HEK293 (cell line): ENCODE data around the gene SF1.

Experiments used
- GLIS1 ChIP-seq: fragments of 450-650 bp; formaldehyde crosslinking; IDR thresholded peaks from 2 replicates; pipeline ENCODE4 v1.5.1; 2016; ENCODE audit warnings: missing biosample characterization, missing genetic modification characterization
- GLIS2 ChIP-seq: fragments of 450-650 bp; formaldehyde crosslinking; IDR thresholded peaks from 2 replicates; pipeline ENCODE4 v1.5.1; 2016; ENCODE audit warnings: missing biosample characterization, missing genetic modification characterization
- IKZF3 ChIP-seq: fragments of 450-650 bp; IDR thresholded peaks from 2 replicates; pipeline ENCODE4 v1.5.0; 2018; ENCODE audit warnings: missing biosample characterization, mild to moderate bottlenecking, missing genetic modification characterization, moderate library complexity
- KLF8 ChIP-seq: fragments of 450-650 bp; formaldehyde crosslinking; IDR thresholded peaks from 2 replicates; pipeline ENCODE4 v1.5.1; 2016; ENCODE audit warnings: missing biosample characterization, missing genetic modification characterization
- KLF9 ChIP-seq: fragments of 450-650 bp; formaldehyde crosslinking; IDR thresholded peaks from 2 replicates; pipeline ENCODE4 v1.5.1; 2016; ENCODE audit warnings: missing biosample characterization, missing genetic modification characterization, low read depth
- PRDM1 ChIP-seq: fragments of 450-650 bp; formaldehyde crosslinking; IDR thresholded peaks from 2 replicates; pipeline ENCODE4; 2016; ENCODE audit warnings: missing biosample characterization, missing genetic modification characterization
- RBAK ChIP-seq: fragments of 450-650 bp; formaldehyde crosslinking; IDR thresholded peaks from 2 replicates; pipeline ENCODE4 v1.5.1; 2016; ENCODE audit warnings: missing biosample characterization, missing genetic modification characterization
- TCF7L2 ChIP-seq: IDR thresholded peaks from 2 replicates; pipeline ENCODE4 v1.6.1; 2011; ENCODE audit warnings: low read depth, mild to moderate bottlenecking, inconsistent platforms, low read length, moderate library complexity, borderline replicate concordance
- YY2 ChIP-seq: fragments of 450-650 bp; formaldehyde crosslinking; IDR thresholded peaks from 2 replicates; pipeline ENCODE4 v1.5.1; 2016; ENCODE audit warnings: missing biosample characterization, missing genetic modification characterization
- ZBTB17 ChIP-seq: fragments of 450-650 bp; formaldehyde crosslinking; IDR thresholded peaks from 2 replicates; pipeline ENCODE4 v1.5.1; 2016; ENCODE audit warnings: missing biosample characterization, missing genetic modification characterization
- ZBTB21 ChIP-seq: fragments of 450-650 bp; formaldehyde crosslinking; IDR thresholded peaks from 2 replicates; pipeline ENCODE4 v1.5.1; 2017; ENCODE audit warnings: missing biosample characterization, missing genetic modification characterization
- ZNF10 ChIP-seq: fragments of 450-650 bp; formaldehyde crosslinking; IDR thresholded peaks from 2 replicates; pipeline ENCODE4 v1.5.1; 2017; ENCODE audit warnings: missing biosample characterization, missing genetic modification characterization
- ZNF133 ChIP-seq: fragments of 450-650 bp; formaldehyde crosslinking; IDR thresholded peaks from 2 replicates; pipeline ENCODE4 v1.5.1; 2016; ENCODE audit warnings: missing biosample characterization, missing genetic modification characterization
- ZNF155 ChIP-seq: fragments of 450-650 bp; formaldehyde crosslinking; IDR thresholded peaks from 2 replicates; pipeline ENCODE4 v1.5.1; 2016; ENCODE audit warnings: missing biosample characterization, missing genetic modification characterization
- ZNF175 ChIP-seq: fragments of 450-650 bp; formaldehyde crosslinking; IDR thresholded peaks from 2 replicates; pipeline ENCODE4 v1.5.1; 2016; ENCODE audit warnings: missing biosample characterization, missing genetic modification characterization
- ZNF184 ChIP-seq: fragments of 450-650 bp; IDR thresholded peaks from 2 replicates; pipeline ENCODE4 v1.5.1; 2018; ENCODE audit warnings: missing biosample characterization, mild to moderate bottlenecking, missing genetic modification characterization
- ZNF2 ChIP-seq: fragments of 450-650 bp; formaldehyde crosslinking; IDR thresholded peaks from 2 replicates; pipeline ENCODE4 v1.5.1; 2016; ENCODE audit warnings: missing biosample characterization, missing genetic modification characterization
- ZNF202 ChIP-seq: fragments of 450-650 bp; formaldehyde crosslinking; IDR thresholded peaks from 2 replicates; pipeline ENCODE4 v1.5.1; 2016; ENCODE audit warnings: missing biosample characterization, missing genetic modification characterization, borderline replicate concordance
- ZNF211 ChIP-seq: fragments of 450-650 bp; formaldehyde crosslinking; IDR thresholded peaks from 2 replicates; pipeline ENCODE4 v1.5.1; 2016; ENCODE audit warnings: low read depth, missing biosample characterization, missing genetic modification characterization
- ZNF335 ChIP-seq: fragments of 450-650 bp; formaldehyde crosslinking; conservative IDR thresholded peaks from 2 replicates; pipeline ENCODE4 v1.5.1; 2016; ENCODE audit warnings: missing biosample characterization, missing genetic modification characterization
- ZNF341 ChIP-seq: fragments of 450-650 bp; formaldehyde crosslinking; IDR thresholded peaks from 2 replicates; pipeline ENCODE4; 2016; ENCODE audit warnings: low read depth, missing biosample characterization, missing genetic modification characterization
- ZNF416 ChIP-seq: fragments of 450-650 bp; formaldehyde crosslinking; IDR thresholded peaks from 2 replicates; pipeline ENCODE4 v1.5.1; 2016; ENCODE audit warnings: missing biosample characterization, missing genetic modification characterization
- ZNF423 ChIP-seq: fragments of 450-650 bp; formaldehyde crosslinking; IDR thresholded peaks from 2 replicates; pipeline ENCODE4 v1.5.1; 2016; ENCODE audit warnings: missing biosample characterization, missing genetic modification characterization
- ZNF600 ChIP-seq: fragments of 450-650 bp; formaldehyde crosslinking; IDR thresholded peaks from 2 replicates; pipeline ENCODE4 v1.5.1; 2016; ENCODE audit warnings: missing biosample characterization, missing genetic modification characterization
- ZNF610 ChIP-seq: fragments of 450-650 bp; formaldehyde crosslinking; IDR thresholded peaks from 2 replicates; pipeline ENCODE4 v1.5.1; 2016; ENCODE audit warnings: missing biosample characterization, missing genetic modification characterization, borderline replicate concordance
- ZNF660 ChIP-seq: fragments of 450-650 bp; IDR thresholded peaks from 2 replicates; pipeline ENCODE4 v1.5.1; 2018; ENCODE audit warnings: missing biosample characterization, mild to moderate bottlenecking, missing genetic modification characterization
- ZNF670 ChIP-seq: fragments of 450-650 bp; formaldehyde crosslinking; IDR thresholded peaks from 2 replicates; pipeline ENCODE4 v1.5.1; 2016; ENCODE audit warnings: missing biosample characterization, missing genetic modification characterization, low read depth
- ZNF791 ChIP-seq: fragments of 450-650 bp; formaldehyde crosslinking; IDR thresholded peaks from 2 replicates; pipeline ENCODE4 v1.5.1; 2016; ENCODE audit warnings: missing biosample characterization, missing genetic modification characterization
- TF ChIP-seq, protein P1 (sequence below): fragments of 450-650 bp; formaldehyde crosslinking; IDR thresholded peaks from 2 replicates; pipeline ENCODE4 v1.5.1; 2016; ENCODE audit warnings: missing biosample characterization, missing genetic modification characterization
- TF ChIP-seq, protein P2 (sequence below): fragments of 450-650 bp; formaldehyde crosslinking; IDR thresholded peaks from 2 replicates; pipeline ENCODE4 v1.5.1; 2016; ENCODE audit warnings: missing biosample characterization, missing genetic modification characterization
- TF ChIP-seq, protein P3 (sequence below): sonication (generic); formaldehyde crosslinking; IDR thresholded peaks from 2 replicates; pipeline ENCODE4 v1.8.1; 2022; ENCODE audit warnings: mild to moderate bottlenecking, moderate library complexity, missing genetic modification reagents
- TF ChIP-seq, protein P4 (sequence below): fragments of 450-650 bp; formaldehyde crosslinking; IDR thresholded peaks from 2 replicates; pipeline ENCODE4 v1.5.1; 2016; ENCODE audit warnings: missing biosample characterization, missing genetic modification characterization
- TF ChIP-seq, protein P5 (sequence below): fragments of 450-650 bp; formaldehyde crosslinking; IDR thresholded peaks from 2 replicates; pipeline ENCODE4 v1.5.1; 2016; ENCODE audit warnings: missing biosample characterization, missing genetic modification characterization, low read depth

SF1 gene

DNA sequence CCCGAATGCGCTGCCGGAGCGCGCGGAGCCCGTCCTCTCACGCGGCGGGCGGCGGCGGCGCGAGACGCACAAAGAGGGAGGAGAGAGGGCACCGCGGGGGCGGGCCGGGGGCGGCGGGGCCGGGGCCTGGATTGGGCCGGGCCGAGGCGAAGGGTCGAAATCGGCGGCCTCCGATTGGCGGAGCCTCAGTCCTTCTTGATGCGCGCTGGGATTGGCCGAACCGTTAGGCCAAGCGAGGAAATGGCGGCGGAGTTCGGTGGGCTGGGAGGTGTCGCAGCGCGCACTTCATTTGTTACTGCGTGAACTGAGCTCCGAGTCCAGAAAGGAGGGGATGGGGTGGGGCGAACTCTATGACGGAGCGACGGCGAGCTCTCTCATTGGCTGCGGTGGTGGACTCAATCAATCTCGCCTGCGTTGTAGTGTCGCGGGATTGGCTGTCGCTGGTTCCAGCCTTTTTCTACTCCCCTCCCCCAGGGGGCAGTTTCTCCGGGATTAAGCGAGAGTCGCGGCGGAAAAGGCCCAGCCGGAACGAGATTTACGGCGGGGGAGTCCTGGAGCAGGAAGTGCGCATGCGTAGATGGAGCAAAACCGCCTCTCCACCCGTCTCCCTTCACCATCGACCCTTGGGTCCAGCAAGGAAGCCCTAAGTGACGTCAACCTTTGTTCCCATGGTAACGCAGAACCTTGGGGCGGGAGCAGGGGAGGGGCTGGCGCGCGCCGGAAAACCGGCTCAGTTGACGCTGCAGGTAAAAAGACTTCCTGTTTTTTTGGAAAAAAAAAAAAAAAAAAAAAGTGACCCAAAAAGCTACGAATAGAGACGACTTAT lies at the start of gene SF1 (continued):
- TF ChIP-seq ZNF10 (tag by site-specific recombination) (0 out of 2 replicates have a peak, but pooled peaks have one; percentile 19), YY2 (tag by site-specific recombination) (peak; percentile 60; the same call in 1 of the 2 replicates), IKZF3 (tag by site-specific recombination) (peak; percentile 88), ZNF202 (tag by site-specific recombination) (no peak), ZNF335 (no peak), ZNF2 (no peak), ZNF211 (no peak), ZNF600 (tag by site-specific recombination) (peak; percentile 39; the same call in 1 of the 2 replicates), PRDM1 (tag by site-specific recombination) (peak; percentile 79), ZNF660 (tag by site-specific recombination) (no peak), ZNF133 (tag by site-specific recombination) (no peak), ZBTB17 (tag by site-specific recombination) (peak; percentile 86), ZNF155 (tag by site-specific recombination) (no peak), TCF7L2 (no peak), KLF9 (tag by site-specific recombination) (peak; percentile 33; the same call in 1 of the 2 replicates), ZNF423 (tag by site-specific recombination) (no peak), ZNF791 (tag by site-specific recombination) (no peak), GLIS2 (tag by site-specific recombination) (no peak), GLIS1 (tag by site-specific recombination) (peak; percentile 31; the same call in 1 of the 2 replicates), ZNF416 (no peak), ZBTB21 (peak; percentile 49), ZNF670 (tag by site-specific recombination) (no peak), KLF8 (peak; percentile 30; the same call in 1 of the 2 replicates), ZNF184 (tag by site-specific recombination) (no peak), ZNF175 (no peak), RBAK (tag by site-specific recombination) (no peak), ZNF341 (tag by site-specific recombination) (peak; percentile 40), ZNF610 (no peak)
- TF ChIP-seq, protein P1, sequence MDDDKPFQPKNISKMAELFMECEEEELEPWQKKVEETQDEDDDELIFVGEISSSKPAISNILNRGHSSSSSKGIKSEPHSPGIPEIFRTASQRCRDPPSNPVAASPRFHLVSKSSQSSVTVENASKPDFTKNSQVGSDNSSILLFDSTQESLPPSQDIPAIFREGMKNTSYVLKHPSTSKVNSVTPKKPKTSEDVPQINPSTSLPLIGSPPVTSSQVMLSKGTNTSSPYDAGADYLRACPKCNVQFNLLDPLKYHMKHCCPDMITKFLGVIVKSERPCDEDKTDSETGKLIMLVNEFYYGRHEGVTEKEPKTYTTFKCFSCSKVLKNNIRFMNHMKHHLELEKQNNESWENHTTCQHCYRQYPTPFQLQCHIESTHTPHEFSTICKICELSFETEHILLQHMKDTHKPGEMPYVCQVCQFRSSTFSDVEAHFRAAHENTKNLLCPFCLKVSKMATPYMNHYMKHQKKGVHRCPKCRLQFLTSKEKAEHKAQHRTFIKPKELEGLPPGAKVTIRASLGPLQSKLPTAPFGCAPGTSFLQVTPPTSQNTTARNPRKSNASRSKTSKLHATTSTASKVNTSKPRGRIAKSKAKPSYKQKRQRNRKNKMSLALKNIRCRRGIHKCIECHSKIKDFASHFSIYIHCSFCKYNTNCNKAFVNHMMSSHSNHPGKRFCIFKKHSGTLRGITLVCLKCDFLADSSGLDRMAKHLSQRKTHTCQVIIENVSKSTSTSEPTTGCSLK (tag by site-specific recombination) = no peak
- TF ChIP-seq, protein P2, sequence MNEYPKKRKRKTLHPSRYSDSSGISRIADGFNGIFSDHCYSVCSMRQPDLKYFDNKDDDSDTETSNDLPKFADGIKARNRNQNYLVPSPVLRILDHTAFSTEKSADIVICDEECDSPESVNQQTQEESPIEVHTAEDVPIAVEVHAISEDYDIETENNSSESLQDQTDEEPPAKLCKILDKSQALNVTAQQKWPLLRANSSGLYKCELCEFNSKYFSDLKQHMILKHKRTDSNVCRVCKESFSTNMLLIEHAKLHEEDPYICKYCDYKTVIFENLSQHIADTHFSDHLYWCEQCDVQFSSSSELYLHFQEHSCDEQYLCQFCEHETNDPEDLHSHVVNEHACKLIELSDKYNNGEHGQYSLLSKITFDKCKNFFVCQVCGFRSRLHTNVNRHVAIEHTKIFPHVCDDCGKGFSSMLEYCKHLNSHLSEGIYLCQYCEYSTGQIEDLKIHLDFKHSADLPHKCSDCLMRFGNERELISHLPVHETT (tag by site-specific recombination) = no peak
- TF ChIP-seq, protein P3, sequence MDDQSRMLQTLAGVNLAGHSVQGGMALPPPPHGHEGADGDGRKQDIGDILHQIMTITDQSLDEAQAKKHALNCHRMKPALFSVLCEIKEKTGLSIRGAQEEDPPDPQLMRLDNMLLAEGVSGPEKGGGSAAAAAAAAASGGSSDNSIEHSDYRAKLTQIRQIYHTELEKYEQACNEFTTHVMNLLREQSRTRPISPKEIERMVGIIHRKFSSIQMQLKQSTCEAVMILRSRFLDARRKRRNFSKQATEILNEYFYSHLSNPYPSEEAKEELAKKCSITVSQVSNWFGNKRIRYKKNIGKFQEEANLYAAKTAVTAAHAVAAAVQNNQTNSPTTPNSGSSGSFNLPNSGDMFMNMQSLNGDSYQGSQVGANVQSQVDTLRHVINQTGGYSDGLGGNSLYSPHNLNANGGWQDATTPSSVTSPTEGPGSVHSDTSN = no peak
- TF ChIP-seq, protein P4, sequence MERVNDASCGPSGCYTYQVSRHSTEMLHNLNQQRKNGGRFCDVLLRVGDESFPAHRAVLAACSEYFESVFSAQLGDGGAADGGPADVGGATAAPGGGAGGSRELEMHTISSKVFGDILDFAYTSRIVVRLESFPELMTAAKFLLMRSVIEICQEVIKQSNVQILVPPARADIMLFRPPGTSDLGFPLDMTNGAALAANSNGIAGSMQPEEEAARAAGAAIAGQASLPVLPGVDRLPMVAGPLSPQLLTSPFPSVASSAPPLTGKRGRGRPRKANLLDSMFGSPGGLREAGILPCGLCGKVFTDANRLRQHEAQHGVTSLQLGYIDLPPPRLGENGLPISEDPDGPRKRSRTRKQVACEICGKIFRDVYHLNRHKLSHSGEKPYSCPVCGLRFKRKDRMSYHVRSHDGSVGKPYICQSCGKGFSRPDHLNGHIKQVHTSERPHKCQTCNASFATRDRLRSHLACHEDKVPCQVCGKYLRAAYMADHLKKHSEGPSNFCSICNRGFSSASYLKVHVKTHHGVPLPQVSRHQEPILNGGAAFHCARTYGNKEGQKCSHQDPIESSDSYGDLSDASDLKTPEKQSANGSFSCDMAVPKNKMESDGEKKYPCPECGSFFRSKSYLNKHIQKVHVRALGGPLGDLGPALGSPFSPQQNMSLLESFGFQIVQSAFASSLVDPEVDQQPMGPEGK (tag by site-specific recombination) = peak; percentile 85
- TF ChIP-seq, protein P5, sequence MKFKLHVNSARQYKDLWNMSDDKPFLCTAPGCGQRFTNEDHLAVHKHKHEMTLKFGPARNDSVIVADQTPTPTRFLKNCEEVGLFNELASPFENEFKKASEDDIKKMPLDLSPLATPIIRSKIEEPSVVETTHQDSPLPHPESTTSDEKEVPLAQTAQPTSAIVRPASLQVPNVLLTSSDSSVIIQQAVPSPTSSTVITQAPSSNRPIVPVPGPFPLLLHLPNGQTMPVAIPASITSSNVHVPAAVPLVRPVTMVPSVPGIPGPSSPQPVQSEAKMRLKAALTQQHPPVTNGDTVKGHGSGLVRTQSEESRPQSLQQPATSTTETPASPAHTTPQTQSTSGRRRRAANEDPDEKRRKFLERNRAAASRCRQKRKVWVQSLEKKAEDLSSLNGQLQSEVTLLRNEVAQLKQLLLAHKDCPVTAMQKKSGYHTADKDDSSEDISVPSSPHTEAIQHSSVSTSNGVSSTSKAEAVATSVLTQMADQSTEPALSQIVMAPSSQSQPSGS (tag by site-specific recombination) = peak; percentile 94
